Keratinocyte (primary cell): ENCODE measurements around the gene ITPR1. TPM values are rescaled to one million over a fixed set of nuclear protein-coding genes. Genes with fewer than 3 reads are reported as not detected.

ENCODE experiments used
- DNase-seq: peaks from one replicate; pipeline ENCODE4 v3.0.0-alpha.2; 2011; ENCODE audit warnings: low read depth, missing footprints, low spot score
- FAIRE-seq: peaks from 2 replicates; lab custom pipeline; 2011; peaks lifted over from hg19 to GRCh38; lab: Jason Lieb, UNC
- H2AFZ ChIP-seq: 2 replicates; pipeline ENCODE4 v1.6.0; 2012; ENCODE audit warnings: low read length, control low read depth, inconsistent platforms; ENCODE audit not compliant: control insufficient read depth
- H3K27ac ChIP-seq: 2 replicates; pipeline ENCODE4 v1.5.1; 2011; ENCODE audit warnings: low read length; ENCODE audit not compliant: control insufficient read depth, insufficient read depth
- H3K27me3 ChIP-seq: 3 replicates; pipeline ENCODE4 v1.6.0; 2011; ENCODE audit warnings: low read length; ENCODE audit not compliant: control insufficient read depth, insufficient read depth; ENCODE audit errors: extremely low read depth
- H3K36me3 ChIP-seq, 2 experiments: 2 replicates in 1 of 2; 3 replicates in 1 of 2; pipeline ENCODE4 v1.5.1; 2011; ENCODE audit warnings: low read length in 2 of 2, mild to moderate bottlenecking in 1 of 2; ENCODE audit not compliant: control insufficient read depth in 2 of 2, insufficient read depth in 2 of 2; ENCODE audit errors: extremely low read depth in 1 of 2
- H3K4me1 ChIP-seq: 3 replicates; pipeline ENCODE4 v1.5.1; 2011; ENCODE audit warnings: low read length; ENCODE audit not compliant: control insufficient read depth, insufficient read depth; ENCODE audit errors: extremely low read depth
- H3K4me2 ChIP-seq: 3 replicates; pipeline ENCODE4 v1.6.0; 2011; ENCODE audit warnings: low read depth, low read length; ENCODE audit not compliant: control insufficient read depth, insufficient read depth; ENCODE audit errors: extremely low read depth
- H3K4me3 ChIP-seq, 3 experiments: fragments of 200-600 bp in 1 of 3; sonication (generic) in 1 of 3; 2 replicates in 2 of 3; 3 replicates in 1 of 3; pipeline ENCODE4 v1.5.1; 2011 to 2016; ENCODE audit warnings: low read length in 3 of 3, mild to moderate bottlenecking in 3 of 3, control low read depth in 2 of 3, inconsistent platforms in 1 of 3, low read depth in 1 of 3, mixed read lengths in 1 of 3, mixed run types in 1 of 3, moderate library complexity in 1 of 3; ENCODE audit not compliant: control insufficient read depth in 2 of 3, insufficient read depth in 2 of 3; ENCODE audit errors: extremely low read depth in 1 of 3
- H3K79me2 ChIP-seq: 2 replicates; pipeline ENCODE4 v1.6.0; 2012; ENCODE audit warnings: low read length; ENCODE audit not compliant: control insufficient read depth, insufficient read depth
- H3K9ac ChIP-seq: 3 replicates; pipeline ENCODE4 v1.6.0; 2011; ENCODE audit warnings: low read length; ENCODE audit not compliant: control insufficient read depth, insufficient read depth; ENCODE audit errors: extremely low read depth
- H3K9me1 ChIP-seq: 3 replicates; pipeline ENCODE4 v1.6.0; 2011; ENCODE audit warnings: low read length; ENCODE audit not compliant: control insufficient read depth, insufficient read depth; ENCODE audit errors: extremely low read depth
- H3K9me3 ChIP-seq: 2 replicates; pipeline ENCODE4 v1.5.1; 2012; ENCODE audit warnings: low read depth, low read length; ENCODE audit not compliant: control insufficient read depth
- H4K20me1 ChIP-seq: 3 replicates; pipeline ENCODE4 v1.6.0; 2011; ENCODE audit warnings: low read length; ENCODE audit not compliant: control insufficient read depth, insufficient read depth; ENCODE audit errors: extremely low read depth
- EZH2 ChIP-seq: IDR thresholded peaks from one replicate; pipeline ENCODE4 v1.6.1; 2012; ENCODE audit warnings: inconsistent platforms, mild to moderate bottlenecking, low read length, moderate library complexity
- dilution Hi-C: fragments of 300-500 bp; cut with MboI; formaldehyde crosslinking; loops from one replicate; pipeline ENCODE4 v1.7.0; 2020; ENCODE audit warnings: low sequenced_read_pairs; ENCODE audit not compliant: extremely low pct_ligation_motif_present
- polyA plus RNA-seq, 5 experiments: library from polyadenylated mRNA; depleted of rRNA in 3 of 5; stranded (reverse) in 3 of 5; stranded (forward) in 1 of 5; unstranded in 1 of 5; fragments of >200 nt; gene quantifications; 1 replicate in 1 of 5; 2 replicates in 3 of 5; 3 replicates in 1 of 5; pipeline versions ENCODE4 v1.2.1 to v1.2.3, GENCODE V29; 2011 to 2012; ENCODE audit warnings: missing spikeins in 2 of 5, low read depth in 1 of 5, low replicate concordance in 1 of 5
- TF ChIP-seq, protein P1 (sequence below), 3 experiments: IDR thresholded peaks in 1 of 3; conservative IDR thresholded peaks in 1 of 3; optimal IDR thresholded peaks in 1 of 3; 2 replicates in 2 of 3; 3 replicates in 1 of 3; pipeline versions ENCODE3 to v1.5.1; 2011; ENCODE audit warnings: low read length in 3 of 3, mild to moderate bottlenecking in 3 of 3, moderate library complexity in 2 of 3, control low read depth in 1 of 3, inconsistent platforms in 1 of 3; ENCODE audit not compliant: insufficient read depth in 2 of 3; ENCODE audit errors: extremely low read depth in 1 of 3

ITPR1 gene
- polyA plus RNA-seq, 1 donor (not counting 4 experiments of a cell fraction or from before 2014, with no cell fraction given): 3.5 TPM

DNA sequence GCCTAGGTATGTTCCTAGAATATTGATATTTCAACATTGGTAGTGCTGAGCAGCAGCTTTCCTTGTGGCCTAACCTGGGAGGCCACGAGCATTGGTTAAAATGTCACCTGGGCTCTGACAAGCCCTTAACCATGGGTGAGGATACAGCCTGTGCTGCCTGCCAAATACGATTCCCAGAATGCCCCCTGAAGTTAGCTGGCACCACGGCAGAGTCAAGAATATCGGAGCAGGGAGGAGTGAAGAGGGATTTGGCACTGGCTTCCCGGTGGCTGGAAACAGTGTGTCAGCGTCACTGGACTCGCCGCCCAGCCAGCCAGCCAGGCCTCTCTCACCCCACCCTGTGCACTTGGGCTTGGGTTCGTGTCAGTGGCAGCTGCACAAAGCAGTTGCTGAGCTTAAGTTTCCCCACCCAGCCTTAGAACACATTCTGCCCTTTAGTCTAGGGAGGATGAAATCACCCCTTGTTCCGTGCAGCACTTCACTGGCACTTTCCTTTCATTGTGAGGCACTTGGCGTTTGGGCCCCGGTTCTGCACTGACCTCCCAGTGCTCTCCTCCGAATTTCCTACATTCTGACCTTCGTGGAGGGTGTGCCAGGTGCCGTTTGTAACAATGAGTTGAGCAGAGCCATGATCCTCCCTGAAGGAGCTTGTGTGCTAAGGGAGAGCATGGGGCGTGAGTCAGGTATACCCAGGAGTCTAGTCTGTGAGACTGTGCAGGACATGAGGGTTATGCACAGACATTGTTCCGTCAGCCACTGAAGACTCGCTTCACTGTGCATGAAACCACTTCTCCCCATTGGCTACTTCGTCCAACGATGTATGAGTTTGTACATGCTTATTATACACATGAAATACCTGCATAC is 333.3 kb downstream of the ITPR1 start:
- dilution Hi-C loops: no loop called here

DNA sequence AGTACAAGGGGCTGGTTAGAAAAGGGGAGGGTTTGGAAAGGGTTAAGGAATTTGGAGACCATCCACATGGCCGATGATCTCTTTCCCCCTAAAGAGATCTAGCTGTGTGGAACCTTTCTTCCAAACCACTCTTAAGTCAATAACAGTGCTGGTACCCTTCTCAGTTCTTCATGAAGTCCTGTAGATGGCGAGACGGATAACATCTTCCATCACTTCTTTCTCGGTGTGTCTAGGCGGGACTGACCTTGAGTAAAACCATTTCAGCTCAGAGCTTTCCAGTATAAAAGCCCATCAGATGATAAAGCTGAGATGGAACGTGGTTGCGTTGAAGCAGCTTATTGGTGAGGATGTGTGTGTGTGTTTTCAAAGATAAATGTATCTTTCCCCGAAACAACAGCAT is 334.6 kb downstream of the ITPR1 start:
- Histone ChIP-seq H3K4me2 (no peak overlapping the region), H3K79me2 (no peaks in the 10 kb centered on the region), H3K9me1 (peaks cover 3% of the 10 kb centered on the region), H3K9ac (no peak overlapping the region), H3K27ac (no peak overlapping the region), H3K4me1 (peaks cover 53% of the 10 kb centered on the region), H3K9me3 (no peaks in the 10 kb centered on the region), H2AFZ (no peak overlapping the region), H3K27me3 (no peaks in the 10 kb centered on the region), H3K4me3 (no peak overlapping the region), H3K36me3 (no peaks in the 10 kb centered on the region), H4K20me1 (no peaks in the 10 kb centered on the region)
- FAIRE-seq (no peak), DNase-seq (no peak)
- dilution Hi-C loops: no loop called here
- no peak for TF ChIP-seq EZH2
- TF ChIP-seq, protein P1, sequence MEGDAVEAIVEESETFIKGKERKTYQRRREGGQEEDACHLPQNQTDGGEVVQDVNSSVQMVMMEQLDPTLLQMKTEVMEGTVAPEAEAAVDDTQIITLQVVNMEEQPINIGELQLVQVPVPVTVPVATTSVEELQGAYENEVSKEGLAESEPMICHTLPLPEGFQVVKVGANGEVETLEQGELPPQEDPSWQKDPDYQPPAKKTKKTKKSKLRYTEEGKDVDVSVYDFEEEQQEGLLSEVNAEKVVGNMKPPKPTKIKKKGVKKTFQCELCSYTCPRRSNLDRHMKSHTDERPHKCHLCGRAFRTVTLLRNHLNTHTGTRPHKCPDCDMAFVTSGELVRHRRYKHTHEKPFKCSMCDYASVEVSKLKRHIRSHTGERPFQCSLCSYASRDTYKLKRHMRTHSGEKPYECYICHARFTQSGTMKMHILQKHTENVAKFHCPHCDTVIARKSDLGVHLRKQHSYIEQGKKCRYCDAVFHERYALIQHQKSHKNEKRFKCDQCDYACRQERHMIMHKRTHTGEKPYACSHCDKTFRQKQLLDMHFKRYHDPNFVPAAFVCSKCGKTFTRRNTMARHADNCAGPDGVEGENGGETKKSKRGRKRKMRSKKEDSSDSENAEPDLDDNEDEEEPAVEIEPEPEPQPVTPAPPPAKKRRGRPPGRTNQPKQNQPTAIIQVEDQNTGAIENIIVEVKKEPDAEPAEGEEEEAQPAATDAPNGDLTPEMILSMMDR (optimal IDR thresholded peaks at IDR 0.05 in 1 of 3, IDR thresholded peaks at IDR 0.05 in 1 of 3, conservative IDR thresholded peaks at IDR 0.05 in 1 of 3; ENCODE audit: extremely low read depth in 1 of 3, insufficient read depth in 2 of 3, low read length in 3 of 3): no peak

More for the DNA sequence above, 333.3 kb downstream of the ITPR1 start:
- Histone ChIP-seq H3K36me3 (no peaks in the 10 kb centered on the region), H3K9me3 (no peaks in the 10 kb centered on the region), H3K4me2 (peak overlapping the region; percentile 68), H2AFZ (peak overlapping the region; percentile 5), H4K20me1 (no peaks in the 10 kb centered on the region), H3K4me3 (no peak overlapping the region), H3K27me3 (no peaks in the 10 kb centered on the region), H3K79me2 (no peaks in the 10 kb centered on the region), H3K27ac (no peak overlapping the region), H3K9me1 (peaks cover 3% of the 10 kb centered on the region), H3K9ac (peak overlapping the region; percentile 11), H3K4me1 (peaks cover 49% of the 10 kb centered on the region)
- no peak for TF ChIP-seq EZH2
- TF ChIP-seq, protein P1 (optimal IDR thresholded peaks at IDR 0.05 in 1 of 3, IDR thresholded peaks at IDR 0.05 in 1 of 3, conservative IDR thresholded peaks at IDR 0.05 in 1 of 3; ENCODE audit: extremely low read depth in 1 of 3, insufficient read depth in 2 of 3, low read length in 3 of 3): no peak
- DNase-seq: no peak
- no peak for FAIRE-seq
